ENCODE results near the gene SF1.

- TF ChIP-seq POLR2A (IDR thresholded peaks at IDR 0.05), result no peak
- no peak for TF ChIP-seq CTCF (IDR thresholded peaks at IDR 0.05)
Measured at GRCh38 chr11:64739871-64740270, 38.5 kb downstream of the SF1 start.
